ENCODE measurements around the gene N4BP2. TPM values are rescaled to one million over a fixed set of nuclear protein-coding genes. Genes with fewer than 3 reads are reported as not detected.
A peak's percentile ranks its signal among the peaks of the same experiment; 100 is the strongest.

Gene N4BP2
- total RNA-seq, 1 experiment from 2014 or later = 3.9 TPM

DNA sequence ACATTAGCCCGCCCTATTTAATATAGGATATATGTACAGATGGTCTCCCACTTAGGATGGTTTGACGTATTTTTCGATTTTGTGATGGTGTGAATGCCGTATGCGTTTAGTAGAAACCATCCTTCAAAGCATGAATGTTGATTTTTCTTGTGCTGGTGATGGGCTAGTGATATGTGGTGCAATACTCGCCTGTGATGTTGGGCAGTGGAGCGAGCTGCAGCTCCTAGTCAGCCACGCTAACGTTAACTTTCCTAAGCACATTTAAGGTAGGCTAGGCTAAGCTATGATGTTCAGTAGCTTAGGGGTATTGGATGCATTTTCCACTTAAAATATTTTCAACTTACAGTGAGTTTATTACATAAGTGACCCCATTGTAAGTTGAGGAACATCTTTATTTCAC lies 103.6 kb downstream of the N4BP2 start:
- Histone ChIP-seq H3K4me1 (ENCODE audit: insufficient read depth, low read length) (no peaks in the 10 kb centered on the region), H4K20me1 (ENCODE audit: low read length) (no peaks in the 10 kb centered on the region), H3K9ac (ENCODE audit: low read length) (no peak overlapping the region), H3K4me2 (ENCODE audit: low read length) (no peak overlapping the region), H3K79me2 (ENCODE audit: low read length) (no peaks in the 10 kb centered on the region), H3F3A (ENCODE audit: low read length, unreplicated experiment) (no peaks in the 10 kb centered on the region), H3K27ac (ENCODE audit: low read length) (no peak overlapping the region), H2AFZ (ENCODE audit: low read length) (no peak overlapping the region), H3K27me3 (ENCODE audit: low read length) (no peaks in the 10 kb centered on the region), H3K9me3 (ENCODE audit: low read length) (no peaks in the 10 kb centered on the region), H3K4me3 (ENCODE audit: low read length) (no peak overlapping the region), H3K9me2 (replicated peaks; ENCODE audit: low read length) (no peaks in the 10 kb centered on the region), H3K36me3 (ENCODE audit: low read depth, low read length) (no peaks in the 10 kb centered on the region)
- intact Hi-C loops (cut with micrococcal nuclease) = no loop called here
- ATAC-seq (no peak), DNase-seq (no peak)
- TF ChIP-seq EZH2 (IDR thresholded peaks at IDR 0.05; ENCODE audit: low read length, unreplicated experiment) = no peak
- ChIA-PET POLR2A (ENCODE audit: unreplicated experiment) (no interaction called here), CTCF (no interaction called here)
- no TSS peak for BruUV-seq (replicated peaks)

DNA sequence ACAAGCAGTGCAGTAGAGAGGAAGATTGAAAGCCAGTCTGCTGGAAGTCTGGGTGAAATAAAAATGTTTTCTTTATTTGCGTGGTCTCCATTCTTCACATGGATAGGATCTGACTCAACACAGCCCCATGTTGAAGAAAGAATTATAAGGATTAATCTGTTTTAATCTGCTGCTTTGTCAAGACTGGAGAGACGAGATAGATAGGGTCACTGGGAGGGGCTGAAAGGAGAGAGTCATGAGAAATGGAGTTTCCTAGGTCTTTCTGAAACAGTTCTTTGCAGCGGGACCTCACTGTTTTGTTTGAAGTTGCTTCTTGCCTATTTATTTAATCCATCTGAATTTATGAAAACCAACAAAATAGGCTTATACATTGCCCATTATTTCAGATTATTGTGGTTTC lies 107.8 kb downstream of the N4BP2 start:
- H3K9me3 ChIP-seq (ENCODE audit: low read length) = no peaks in the 10 kb centered on the region
- TSS peak; percentile 5 for BruUV-seq (replicated peaks)
- ChIA-PET CTCF (no interaction called here), POLR2A (ENCODE audit: unreplicated experiment) (no interaction called here)
- no peaks in the 10 kb centered on the region for H3K27me3 ChIP-seq (ENCODE audit: low read length)
- no peak overlapping the region for H2AFZ ChIP-seq (ENCODE audit: low read length)
- H3K9me2 ChIP-seq (replicated peaks; ENCODE audit: low read length) = no peaks in the 10 kb centered on the region
- no peak for DNase-seq
- no peaks in the 10 kb centered on the region for H3K79me2 ChIP-seq (ENCODE audit: low read length)
- no peak overlapping the region for H3K4me3 ChIP-seq (ENCODE audit: low read length)
- H3F3A ChIP-seq (ENCODE audit: low read length, unreplicated experiment) = no peaks in the 10 kb centered on the region
- intact Hi-C loops (cut with micrococcal nuclease) = no loop called here
- no peak overlapping the region for H3K9ac ChIP-seq (ENCODE audit: low read length)
- no peak for ATAC-seq
- H3K27ac ChIP-seq (ENCODE audit: low read length) = no peak overlapping the region
- no peaks in the 10 kb centered on the region for H3K36me3 ChIP-seq (ENCODE audit: low read depth, low read length)
- no peaks in the 10 kb centered on the region for H4K20me1 ChIP-seq (ENCODE audit: low read length)
- no peaks in the 10 kb centered on the region for H3K4me1 ChIP-seq (ENCODE audit: insufficient read depth, low read length)
- H3K4me2 ChIP-seq (ENCODE audit: low read length) = no peak overlapping the region
- TF ChIP-seq EZH2 (IDR thresholded peaks at IDR 0.05; ENCODE audit: low read length, unreplicated experiment) = no peak
- TF ChIP-seq, protein P1, sequence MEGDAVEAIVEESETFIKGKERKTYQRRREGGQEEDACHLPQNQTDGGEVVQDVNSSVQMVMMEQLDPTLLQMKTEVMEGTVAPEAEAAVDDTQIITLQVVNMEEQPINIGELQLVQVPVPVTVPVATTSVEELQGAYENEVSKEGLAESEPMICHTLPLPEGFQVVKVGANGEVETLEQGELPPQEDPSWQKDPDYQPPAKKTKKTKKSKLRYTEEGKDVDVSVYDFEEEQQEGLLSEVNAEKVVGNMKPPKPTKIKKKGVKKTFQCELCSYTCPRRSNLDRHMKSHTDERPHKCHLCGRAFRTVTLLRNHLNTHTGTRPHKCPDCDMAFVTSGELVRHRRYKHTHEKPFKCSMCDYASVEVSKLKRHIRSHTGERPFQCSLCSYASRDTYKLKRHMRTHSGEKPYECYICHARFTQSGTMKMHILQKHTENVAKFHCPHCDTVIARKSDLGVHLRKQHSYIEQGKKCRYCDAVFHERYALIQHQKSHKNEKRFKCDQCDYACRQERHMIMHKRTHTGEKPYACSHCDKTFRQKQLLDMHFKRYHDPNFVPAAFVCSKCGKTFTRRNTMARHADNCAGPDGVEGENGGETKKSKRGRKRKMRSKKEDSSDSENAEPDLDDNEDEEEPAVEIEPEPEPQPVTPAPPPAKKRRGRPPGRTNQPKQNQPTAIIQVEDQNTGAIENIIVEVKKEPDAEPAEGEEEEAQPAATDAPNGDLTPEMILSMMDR (conservative IDR thresholded peaks at IDR 0.05; ENCODE audit: low read depth, low read length) = no peak
- no peak for TF ChIP-seq EZH2phosphoT487 (IDR thresholded peaks at IDR 0.05; ENCODE audit: borderline replicate concordance, low read length)

DNA sequence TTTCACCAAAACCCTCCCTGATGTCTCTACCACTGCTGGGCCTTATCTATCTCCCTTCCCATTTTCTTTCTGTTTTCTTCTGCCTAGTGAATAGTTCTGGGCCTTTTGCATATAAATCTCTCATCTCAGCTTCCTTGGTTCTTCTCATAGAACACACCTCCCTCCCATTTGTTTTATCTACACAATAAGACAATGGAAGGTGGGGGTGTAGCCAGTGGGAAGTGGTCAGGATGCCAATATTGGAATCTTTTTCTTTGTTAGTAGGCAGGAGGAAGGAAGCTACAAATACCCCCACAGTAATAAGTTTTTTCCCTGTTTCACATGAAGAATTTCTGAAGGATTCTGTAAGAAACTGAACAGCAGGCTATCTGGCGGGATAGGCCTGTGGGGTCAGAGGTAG lies 109.3 kb downstream of the N4BP2 start:
- ATAC-seq (no peak), DNase-seq (no peak)
- Histone ChIP-seq H4K20me1 (ENCODE audit: low read length) (no peaks in the 10 kb centered on the region), H3K4me2 (ENCODE audit: low read length) (no peak overlapping the region), H3K27me3 (ENCODE audit: low read length) (no peaks in the 10 kb centered on the region), H3F3A (ENCODE audit: low read length, unreplicated experiment) (no peaks in the 10 kb centered on the region), H3K9me3 (ENCODE audit: low read length) (no peaks in the 10 kb centered on the region), H3K9me2 (replicated peaks; ENCODE audit: low read length) (no peaks in the 10 kb centered on the region), H2AFZ (ENCODE audit: low read length) (no peak overlapping the region), H3K4me1 (ENCODE audit: insufficient read depth, low read length) (no peaks in the 10 kb centered on the region), H3K4me3 (ENCODE audit: low read length) (no peak overlapping the region), H3K27ac (ENCODE audit: low read length) (no peak overlapping the region), H3K79me2 (ENCODE audit: low read length) (no peaks in the 10 kb centered on the region), H3K9ac (ENCODE audit: low read length) (no peak overlapping the region), H3K36me3 (ENCODE audit: low read depth, low read length) (no peaks in the 10 kb centered on the region)
- CTCF ChIA-PET = no interaction called here
- TF ChIP-seq, protein P1 (conservative IDR thresholded peaks at IDR 0.05; ENCODE audit: low read depth, low read length) = no peak
- TF ChIP-seq EZH2phosphoT487 (IDR thresholded peaks at IDR 0.05; ENCODE audit: borderline replicate concordance, low read length) (no peak), EZH2 (IDR thresholded peaks at IDR 0.05; ENCODE audit: low read length, unreplicated experiment) (no peak)
- intact Hi-C loops (cut with micrococcal nuclease) = no loop called here
- no TSS peak for BruUV-seq (replicated peaks)
- POLR2A ChIA-PET (ENCODE audit: unreplicated experiment) = no interaction called here

Data from PC-3 (cell line).